ENCODE measurements around the gene CTDSP2.

The CTDSP2 gene

DNA sequence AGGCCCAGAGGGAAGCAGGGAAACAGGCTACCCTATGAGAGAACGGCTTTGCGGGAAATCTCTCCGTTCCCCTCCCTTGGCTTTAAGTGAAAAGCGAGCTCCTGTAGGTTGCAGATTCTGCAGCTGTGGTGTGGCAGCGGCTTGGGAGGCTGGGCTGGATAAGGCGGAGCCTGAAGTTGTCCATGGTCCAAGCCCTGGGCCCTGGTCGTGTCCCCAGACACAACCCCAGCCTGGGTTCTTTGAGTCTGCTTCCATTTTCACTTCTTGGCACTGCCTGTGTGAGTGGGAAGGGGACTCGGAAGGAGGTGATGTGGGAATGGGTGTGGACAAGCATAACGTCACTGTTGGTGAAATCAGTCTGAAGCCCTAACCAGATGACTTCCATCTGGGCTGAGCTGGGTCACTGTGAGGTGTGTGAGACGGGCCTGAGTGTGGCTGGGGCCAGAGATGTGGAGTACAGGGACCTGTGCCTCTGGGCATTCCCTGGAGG is 43.0 kb upstream of the CTDSP2 start:
- TF ChIP-seq EGR1 (IDR thresholded peaks at IDR 0.05) = no peak
- TF ChIP-seq TEAD4 (IDR thresholded peaks at IDR 0.05) = no peak
- TF ChIP-seq, protein P1, sequence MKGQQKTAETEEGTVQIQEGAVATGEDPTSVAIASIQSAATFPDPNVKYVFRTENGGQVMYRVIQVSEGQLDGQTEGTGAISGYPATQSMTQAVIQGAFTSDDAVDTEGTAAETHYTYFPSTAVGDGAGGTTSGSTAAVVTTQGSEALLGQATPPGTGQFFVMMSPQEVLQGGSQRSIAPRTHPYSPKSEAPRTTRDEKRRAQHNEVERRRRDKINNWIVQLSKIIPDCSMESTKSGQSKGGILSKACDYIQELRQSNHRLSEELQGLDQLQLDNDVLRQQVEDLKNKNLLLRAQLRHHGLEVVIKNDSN (IDR thresholded peaks at IDR 0.05) = no peak
- TF ChIP-seq YY1 (IDR thresholded peaks at IDR 0.05; ENCODE audit: low read depth) = no peak
- TF ChIP-seq TCF12 (IDR thresholded peaks at IDR 0.05; ENCODE audit: low read depth) = no peak
- no peak for TF ChIP-seq CEBPB (IDR thresholded peaks at IDR 0.05)
- TF ChIP-seq EP300 (IDR thresholded peaks at IDR 0.05; ENCODE audit: borderline replicate concordance) = no peak
- no peak for TF ChIP-seq ZBTB7A (IDR thresholded peaks at IDR 0.05; ENCODE audit: low read depth)
- TF ChIP-seq, protein P2, sequence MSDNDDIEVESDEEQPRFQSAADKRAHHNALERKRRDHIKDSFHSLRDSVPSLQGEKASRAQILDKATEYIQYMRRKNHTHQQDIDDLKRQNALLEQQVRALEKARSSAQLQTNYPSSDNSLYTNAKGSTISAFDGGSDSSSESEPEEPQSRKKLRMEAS (IDR thresholded peaks at IDR 0.05) = no peak
- no peak for TF ChIP-seq TAF1 (IDR thresholded peaks at IDR 0.05; ENCODE audit: low read depth)
- TF ChIP-seq FOXM1 (IDR thresholded peaks at IDR 0.05; ENCODE audit: borderline replicate concordance, low read depth) = no peak
- TF ChIP-seq, protein P3, sequence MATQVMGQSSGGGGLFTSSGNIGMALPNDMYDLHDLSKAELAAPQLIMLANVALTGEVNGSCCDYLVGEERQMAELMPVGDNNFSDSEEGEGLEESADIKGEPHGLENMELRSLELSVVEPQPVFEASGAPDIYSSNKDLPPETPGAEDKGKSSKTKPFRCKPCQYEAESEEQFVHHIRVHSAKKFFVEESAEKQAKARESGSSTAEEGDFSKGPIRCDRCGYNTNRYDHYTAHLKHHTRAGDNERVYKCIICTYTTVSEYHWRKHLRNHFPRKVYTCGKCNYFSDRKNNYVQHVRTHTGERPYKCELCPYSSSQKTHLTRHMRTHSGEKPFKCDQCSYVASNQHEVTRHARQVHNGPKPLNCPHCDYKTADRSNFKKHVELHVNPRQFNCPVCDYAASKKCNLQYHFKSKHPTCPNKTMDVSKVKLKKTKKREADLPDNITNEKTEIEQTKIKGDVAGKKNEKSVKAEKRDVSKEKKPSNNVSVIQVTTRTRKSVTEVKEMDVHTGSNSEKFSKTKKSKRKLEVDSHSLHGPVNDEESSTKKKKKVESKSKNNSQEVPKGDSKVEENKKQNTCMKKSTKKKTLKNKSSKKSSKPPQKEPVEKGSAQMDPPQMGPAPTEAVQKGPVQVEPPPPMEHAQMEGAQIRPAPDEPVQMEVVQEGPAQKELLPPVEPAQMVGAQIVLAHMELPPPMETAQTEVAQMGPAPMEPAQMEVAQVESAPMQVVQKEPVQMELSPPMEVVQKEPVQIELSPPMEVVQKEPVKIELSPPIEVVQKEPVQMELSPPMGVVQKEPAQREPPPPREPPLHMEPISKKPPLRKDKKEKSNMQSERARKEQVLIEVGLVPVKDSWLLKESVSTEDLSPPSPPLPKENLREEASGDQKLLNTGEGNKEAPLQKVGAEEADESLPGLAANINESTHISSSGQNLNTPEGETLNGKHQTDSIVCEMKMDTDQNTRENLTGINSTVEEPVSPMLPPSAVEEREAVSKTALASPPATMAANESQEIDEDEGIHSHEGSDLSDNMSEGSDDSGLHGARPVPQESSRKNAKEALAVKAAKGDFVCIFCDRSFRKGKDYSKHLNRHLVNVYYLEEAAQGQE (IDR thresholded peaks at IDR 0.05; ENCODE audit: low read depth) = no peak
- TF ChIP-seq CREB1 (IDR thresholded peaks at IDR 0.05; ENCODE audit: low read depth) = no peak
- TF ChIP-seq RAD21 (IDR thresholded peaks at IDR 0.05; ENCODE audit: low read depth) = no peak
- TF ChIP-seq NFIC (IDR thresholded peaks at IDR 0.05) = no peak

DNA sequence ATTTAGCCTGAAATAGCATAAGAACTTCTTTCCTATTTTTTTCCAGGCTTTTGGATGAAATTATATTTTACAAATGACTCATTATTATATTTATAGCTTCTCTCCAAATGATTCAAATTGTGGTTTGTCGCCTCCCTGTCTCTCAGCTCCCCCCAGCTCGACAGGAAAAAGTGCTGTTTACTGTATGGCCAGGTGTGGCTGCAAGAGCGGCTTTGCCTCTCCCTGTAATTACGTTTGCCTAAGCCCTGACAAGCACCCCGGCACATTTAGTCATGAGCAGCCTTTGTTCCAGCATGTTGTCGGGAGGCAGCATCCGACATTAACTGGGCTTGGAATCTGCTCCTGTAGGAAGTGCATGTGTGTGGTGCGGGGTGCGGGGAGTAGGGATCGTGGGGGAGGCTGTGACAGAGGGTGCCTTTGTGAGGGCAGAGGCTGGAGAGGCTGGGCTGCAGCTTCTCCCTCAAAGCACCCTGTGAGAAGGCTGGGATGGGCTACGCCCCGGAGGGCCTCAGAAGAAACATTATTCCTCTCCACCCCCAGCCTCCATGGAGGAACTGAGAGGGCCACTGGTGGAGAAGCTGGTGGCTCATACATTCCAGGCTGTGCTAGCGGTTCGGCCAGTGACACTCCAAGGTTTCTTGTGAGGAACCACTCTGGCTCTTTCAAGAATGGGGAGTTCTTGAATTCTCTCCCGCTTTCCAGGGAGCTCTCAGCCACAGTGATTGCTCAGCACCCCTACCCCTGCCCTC is 42.1 kb upstream of the CTDSP2 start:
- no peak for TF ChIP-seq YY1 (IDR thresholded peaks at IDR 0.05; ENCODE audit: low read depth)

DNA sequence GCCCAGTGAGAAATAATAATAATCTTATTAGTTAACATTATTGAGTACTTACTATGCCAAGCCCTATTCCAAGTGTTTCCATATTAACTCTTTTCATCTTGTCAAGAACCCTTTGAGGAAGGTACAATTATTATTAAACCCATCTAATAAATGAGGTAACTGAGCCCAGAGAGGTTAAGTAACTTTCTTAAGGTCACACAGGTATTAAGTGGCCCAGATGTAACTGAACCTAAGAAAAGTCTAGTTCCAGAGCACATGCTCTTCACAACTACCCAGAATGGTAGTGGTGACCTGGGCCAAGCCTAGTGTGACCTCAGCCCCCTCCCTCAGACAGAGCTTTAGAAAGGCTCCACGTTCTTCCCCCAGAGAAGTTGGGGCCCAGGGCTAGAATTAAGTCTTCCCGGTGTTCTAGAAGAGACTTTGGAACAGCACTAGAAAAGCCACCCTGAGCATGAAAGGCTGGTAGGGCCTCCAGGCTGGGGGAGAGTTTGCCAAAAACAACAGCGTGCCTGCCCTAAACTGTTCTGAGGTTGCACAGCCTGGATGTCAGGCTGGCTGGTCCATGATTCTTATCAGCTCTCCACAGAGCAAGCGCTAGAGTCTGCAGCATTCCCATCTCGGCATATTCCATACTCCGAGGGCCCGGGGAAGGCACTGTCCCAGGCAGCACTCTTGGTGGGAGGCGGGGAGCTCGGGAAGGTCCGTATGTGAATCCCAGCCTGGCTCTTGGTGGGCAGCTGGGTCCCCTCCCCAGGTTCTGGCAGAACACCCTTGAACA is 41.3 kb upstream of the CTDSP2 start:
- TF ChIP-seq, protein P2 (IDR thresholded peaks at IDR 0.05) = no peak
- TF ChIP-seq TAF1 (IDR thresholded peaks at IDR 0.05; ENCODE audit: low read depth) = no peak
- no peak for TF ChIP-seq EP300 (IDR thresholded peaks at IDR 0.05; ENCODE audit: borderline replicate concordance)
- TF ChIP-seq FOXM1 (IDR thresholded peaks at IDR 0.05; ENCODE audit: borderline replicate concordance, low read depth) = no peak
- no peak for TF ChIP-seq ZBTB7A (IDR thresholded peaks at IDR 0.05; ENCODE audit: low read depth)
- TF ChIP-seq CEBPB (IDR thresholded peaks at IDR 0.05) = no peak
- TF ChIP-seq, protein P1 (IDR thresholded peaks at IDR 0.05) = no peak
- no peak for TF ChIP-seq NFIC (IDR thresholded peaks at IDR 0.05)
- TF ChIP-seq CREB1 (IDR thresholded peaks at IDR 0.05; ENCODE audit: low read depth) = no peak
- no peak for TF ChIP-seq YY1 (IDR thresholded peaks at IDR 0.05; ENCODE audit: low read depth)
- TF ChIP-seq, protein P3 (IDR thresholded peaks at IDR 0.05; ENCODE audit: low read depth) = no peak
- TF ChIP-seq TEAD4 (IDR thresholded peaks at IDR 0.05) = no peak
- TF ChIP-seq RAD21 (IDR thresholded peaks at IDR 0.05; ENCODE audit: low read depth) = no peak
- no peak for TF ChIP-seq EGR1 (IDR thresholded peaks at IDR 0.05)
- no peak for TF ChIP-seq TCF12 (IDR thresholded peaks at IDR 0.05; ENCODE audit: low read depth)

DNA sequence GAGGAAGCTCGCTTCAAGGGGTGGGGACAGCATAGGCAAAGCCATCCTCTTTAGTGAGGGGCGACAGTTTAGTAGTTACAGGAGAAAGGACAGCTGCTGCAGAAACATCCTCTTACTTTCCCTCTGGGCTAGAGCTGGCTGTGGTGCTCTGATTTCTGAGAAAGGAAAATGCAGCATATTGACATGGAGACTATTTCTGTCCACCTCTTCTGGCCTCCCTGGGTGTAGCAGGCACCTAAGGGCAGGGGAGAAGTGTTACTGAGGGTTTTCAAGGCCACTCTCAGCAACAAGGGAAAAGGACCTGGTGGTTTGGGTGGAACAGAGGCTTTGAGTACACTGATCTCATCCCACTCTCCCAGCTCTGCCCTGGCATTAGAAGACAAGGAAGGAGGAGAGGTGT is 40.0 kb upstream of the CTDSP2 start:
- TF ChIP-seq, protein P3 (IDR thresholded peaks at IDR 0.05; ENCODE audit: low read depth) = no peak
- TF ChIP-seq ZBTB7A (IDR thresholded peaks at IDR 0.05; ENCODE audit: low read depth) (no peak), RAD21 (IDR thresholded peaks at IDR 0.05; ENCODE audit: low read depth) (no peak), CEBPB (IDR thresholded peaks at IDR 0.05) (no peak), TCF12 (IDR thresholded peaks at IDR 0.05; ENCODE audit: low read depth) (no peak), CREB1 (IDR thresholded peaks at IDR 0.05; ENCODE audit: low read depth) (no peak), YY1 (IDR thresholded peaks at IDR 0.05; ENCODE audit: low read depth) (no peak), EGR1 (IDR thresholded peaks at IDR 0.05) (no peak), EP300 (IDR thresholded peaks at IDR 0.05; ENCODE audit: borderline replicate concordance) (no peak), NFIC (IDR thresholded peaks at IDR 0.05) (no peak), TEAD4 (IDR thresholded peaks at IDR 0.05) (no peak), TAF1 (IDR thresholded peaks at IDR 0.05; ENCODE audit: low read depth) (no peak), FOXM1 (IDR thresholded peaks at IDR 0.05; ENCODE audit: borderline replicate concordance, low read depth) (no peak)
- TF ChIP-seq, protein P2 (IDR thresholded peaks at IDR 0.05) = no peak
- TF ChIP-seq, protein P1 (IDR thresholded peaks at IDR 0.05) = no peak

Data from Ishikawa (cell line).